ENCODE measurements around the gene COL26A1. TPM values are rescaled to one million over a fixed set of nuclear protein-coding genes. Genes with fewer than 3 reads are reported as not detected.

COL26A1 gene
- total RNA-seq, 2 donors from 2014 or later, result 3.8 to 10.3 TPM

DNA sequence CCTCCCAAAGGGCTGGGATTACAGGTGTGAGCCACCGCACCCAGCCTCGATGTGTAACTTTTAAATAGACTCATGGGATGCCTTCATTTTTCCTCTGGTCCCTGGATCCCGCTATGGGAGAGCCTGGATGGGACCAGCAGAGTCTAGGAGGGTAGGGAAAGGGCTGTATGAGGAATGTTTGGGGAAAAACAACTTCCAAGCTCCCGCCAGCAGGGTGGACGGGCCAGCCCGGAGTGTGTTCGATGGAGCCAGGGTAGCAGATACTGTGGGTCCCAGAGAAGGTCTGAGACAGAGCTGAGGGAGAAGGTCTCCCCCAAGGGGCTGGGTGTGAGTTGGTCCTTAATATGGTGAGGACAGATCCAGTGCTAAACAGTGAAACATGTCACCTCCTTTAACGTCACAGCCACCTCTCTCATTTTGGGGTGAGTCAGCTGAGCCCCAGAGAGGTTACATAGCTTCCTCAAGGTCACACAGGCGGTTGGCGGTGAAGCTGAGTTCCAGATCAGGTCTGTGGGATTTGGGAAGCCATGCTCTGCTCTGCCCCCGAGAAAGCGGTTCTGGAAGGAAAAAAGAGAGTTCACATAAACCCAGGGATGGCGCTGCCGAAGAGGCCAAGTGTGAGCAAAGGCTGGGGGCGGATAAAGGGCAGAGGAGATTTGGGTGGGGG is 200.0 kb downstream of the COL26A1 start:
- Histone ChIP-seq H3K27me3 (replicated peaks; ENCODE audit: insufficient read depth) (no peaks in the 10 kb centered on the region), H3K9me3 (no peaks in the 10 kb centered on the region), H3K27ac (no peak overlapping the region), H3K4me1 (replicated peaks) (no peaks in the 10 kb centered on the region), H3K36me3 (no peaks in the 10 kb centered on the region), H3K4me3 (no peak overlapping the region)
- TF ChIP-seq, protein P1, sequence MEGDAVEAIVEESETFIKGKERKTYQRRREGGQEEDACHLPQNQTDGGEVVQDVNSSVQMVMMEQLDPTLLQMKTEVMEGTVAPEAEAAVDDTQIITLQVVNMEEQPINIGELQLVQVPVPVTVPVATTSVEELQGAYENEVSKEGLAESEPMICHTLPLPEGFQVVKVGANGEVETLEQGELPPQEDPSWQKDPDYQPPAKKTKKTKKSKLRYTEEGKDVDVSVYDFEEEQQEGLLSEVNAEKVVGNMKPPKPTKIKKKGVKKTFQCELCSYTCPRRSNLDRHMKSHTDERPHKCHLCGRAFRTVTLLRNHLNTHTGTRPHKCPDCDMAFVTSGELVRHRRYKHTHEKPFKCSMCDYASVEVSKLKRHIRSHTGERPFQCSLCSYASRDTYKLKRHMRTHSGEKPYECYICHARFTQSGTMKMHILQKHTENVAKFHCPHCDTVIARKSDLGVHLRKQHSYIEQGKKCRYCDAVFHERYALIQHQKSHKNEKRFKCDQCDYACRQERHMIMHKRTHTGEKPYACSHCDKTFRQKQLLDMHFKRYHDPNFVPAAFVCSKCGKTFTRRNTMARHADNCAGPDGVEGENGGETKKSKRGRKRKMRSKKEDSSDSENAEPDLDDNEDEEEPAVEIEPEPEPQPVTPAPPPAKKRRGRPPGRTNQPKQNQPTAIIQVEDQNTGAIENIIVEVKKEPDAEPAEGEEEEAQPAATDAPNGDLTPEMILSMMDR (IDR thresholded peaks at IDR 0.05), result no peak
- no peak for TF ChIP-seq POLR2A (IDR thresholded peaks at IDR 0.05)
- TF ChIP-seq POLR2AphosphoS5 (IDR thresholded peaks at IDR 0.05), result no peak
- no peak for DNase-seq (ENCODE audit: low spot score)
- intact Hi-C loops (cut with DNase I), result no loop called here
- 84% methylated on average over 15 of the region's 15 CpGs for WGBS

DNA sequence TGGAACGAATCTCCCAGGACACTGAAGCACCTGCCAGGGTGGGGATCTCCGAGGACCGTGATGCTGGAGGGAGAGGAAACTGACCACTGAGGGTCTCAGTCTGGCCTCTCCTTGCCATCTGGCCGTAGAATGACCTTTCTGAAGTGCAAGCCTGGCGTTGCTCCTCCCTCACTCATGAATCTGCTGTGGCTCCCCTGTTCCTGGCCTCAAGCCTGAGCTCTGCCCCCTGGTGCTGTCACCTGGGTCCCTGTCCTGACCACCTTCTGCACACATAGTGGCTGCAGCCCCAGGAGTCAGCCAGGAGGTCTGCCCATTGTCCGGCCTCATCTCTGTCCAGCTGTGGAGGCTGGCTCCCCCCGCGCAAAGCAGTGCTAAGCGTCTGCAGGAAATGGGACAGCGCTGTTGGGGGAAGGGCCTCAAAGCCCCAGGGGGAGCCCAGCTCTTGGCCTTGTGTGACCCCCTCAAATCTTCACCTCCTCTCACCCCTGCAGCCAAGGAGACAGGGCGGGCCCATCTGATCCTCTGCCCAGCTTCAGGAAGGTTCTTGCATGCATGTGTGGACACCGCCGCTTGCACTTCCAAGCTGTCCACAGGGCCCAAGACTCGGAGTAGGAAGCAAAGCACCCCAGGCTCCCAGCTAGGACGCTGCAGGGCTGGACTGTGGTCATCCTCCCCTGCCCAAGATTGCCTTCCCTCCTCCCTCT is 200.7 kb downstream of the COL26A1 start:
- 75% methylated on average over 15 of the region's 15 CpGs for WGBS
- Histone ChIP-seq H3K27ac (no peak overlapping the region), H3K27me3 (replicated peaks; ENCODE audit: insufficient read depth) (no peaks in the 10 kb centered on the region), H3K4me1 (replicated peaks) (no peaks in the 10 kb centered on the region), H3K36me3 (no peaks in the 10 kb centered on the region), H3K9me3 (no peaks in the 10 kb centered on the region), H3K4me3 (no peak overlapping the region)
- no peak for DNase-seq (ENCODE audit: low spot score)
- no peak for TF ChIP-seq POLR2A (IDR thresholded peaks at IDR 0.05)
- TF ChIP-seq, protein P1 (IDR thresholded peaks at IDR 0.05), result no peak
- no peak for TF ChIP-seq POLR2AphosphoS5 (IDR thresholded peaks at IDR 0.05)
- intact Hi-C loops (cut with DNase I), result no loop called here

DNA sequence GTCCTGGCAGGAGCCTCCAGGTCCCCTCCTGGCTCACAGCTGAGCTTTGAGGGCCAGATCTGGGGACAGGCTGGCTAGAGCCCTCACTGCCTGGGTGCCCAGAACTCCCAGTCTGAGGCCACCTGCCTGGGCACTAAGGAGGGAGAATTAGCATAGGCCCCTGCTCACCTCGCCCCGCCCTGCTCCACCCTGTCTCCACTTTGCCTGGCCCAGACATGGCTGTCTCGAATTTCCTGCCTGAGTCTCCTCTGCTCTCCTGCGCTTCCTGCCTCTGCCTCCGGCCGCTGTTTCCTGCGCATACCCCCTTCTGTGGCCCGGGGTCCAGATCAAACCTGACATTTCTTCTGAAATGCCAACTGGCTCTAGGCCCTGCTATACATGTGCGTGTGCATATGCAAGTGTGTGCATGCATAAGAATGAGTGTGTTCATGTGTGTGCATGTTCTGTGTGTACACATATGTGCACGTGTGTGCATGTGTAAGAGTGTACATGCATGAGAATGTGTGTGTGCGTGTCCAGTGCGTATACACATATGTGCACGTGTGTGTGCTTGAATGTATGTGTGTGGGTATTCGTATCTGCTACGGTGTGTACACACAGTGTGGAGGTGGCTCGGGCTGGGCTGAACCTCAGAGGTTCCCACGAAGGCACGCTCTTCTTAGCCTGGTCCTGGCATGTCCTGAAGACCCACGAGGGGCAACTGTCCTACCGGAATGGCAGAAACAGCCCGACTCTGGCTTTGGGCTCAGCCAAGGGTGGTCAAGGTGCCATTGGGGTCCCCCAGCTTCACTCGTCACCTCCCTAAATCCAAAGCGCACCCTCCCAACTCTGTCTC is 201.5 kb downstream of the COL26A1 start:
- H3K4me1 ChIP-seq (replicated peaks), result no peaks in the 10 kb centered on the region
- TF ChIP-seq POLR2A (IDR thresholded peaks at IDR 0.05) (no peak), POLR2AphosphoS5 (IDR thresholded peaks at IDR 0.05) (no peak)
- TF ChIP-seq, protein P1 (IDR thresholded peaks at IDR 0.05), result no peak
- WGBS, result 78% methylated on average over 23 of the region's 23 CpGs
- no peaks in the 10 kb centered on the region for H3K36me3 ChIP-seq
- DNase-seq (ENCODE audit: low spot score), result no peak
- no peaks in the 10 kb centered on the region for H3K27me3 ChIP-seq (replicated peaks; ENCODE audit: insufficient read depth)
- no peaks in the 10 kb centered on the region for H3K9me3 ChIP-seq
- intact Hi-C loops (cut with DNase I), result no loop called here
- H3K27ac ChIP-seq, result no peak overlapping the region
- no peak overlapping the region for H3K4me3 ChIP-seq

DNA sequence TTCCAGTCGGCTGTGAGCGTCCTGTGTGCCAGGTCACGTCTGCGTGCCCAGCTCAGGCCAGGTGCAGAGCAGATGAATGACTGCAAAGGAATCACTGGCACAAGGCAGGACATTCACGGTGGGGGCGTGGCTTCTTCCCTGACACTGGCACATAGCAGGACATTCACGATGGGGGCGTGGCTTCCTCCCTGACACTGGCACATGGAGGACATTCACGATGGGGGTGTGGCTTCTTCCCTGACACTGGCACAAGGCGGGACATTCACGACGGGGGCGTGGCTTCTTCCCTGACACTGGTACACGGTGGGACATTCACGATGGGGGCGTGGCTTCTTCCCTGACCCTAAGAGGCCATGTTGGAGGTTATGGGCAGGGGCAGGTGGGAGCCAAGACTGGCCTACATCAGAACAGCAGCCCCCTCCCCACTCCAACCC is 202.1 kb downstream of the COL26A1 start:
- WGBS, result 45% methylated on average over 15 of the region's 16 CpGs
- no peaks in the 10 kb centered on the region for H3K27me3 ChIP-seq (replicated peaks; ENCODE audit: insufficient read depth)
- DNase-seq (ENCODE audit: low spot score), result no peak
- no peak overlapping the region for H3K4me3 ChIP-seq
- TF ChIP-seq, protein P1 (IDR thresholded peaks at IDR 0.05), result no peak
- TF ChIP-seq POLR2AphosphoS5 (IDR thresholded peaks at IDR 0.05) (no peak), POLR2A (IDR thresholded peaks at IDR 0.05) (no peak)
- no peak overlapping the region for H3K27ac ChIP-seq
- H3K9me3 ChIP-seq, result no peaks in the 10 kb centered on the region
- no peaks in the 10 kb centered on the region for H3K4me1 ChIP-seq (replicated peaks)
- H3K36me3 ChIP-seq, result no peaks in the 10 kb centered on the region
- intact Hi-C loops (cut with DNase I), result no loop called here
